Activated CD4-positive, alpha-beta T cell treated with anti-CD3 and anti-CD28 coated beads, Interleukin-2, amount 50 U/mL, for 4 hours (primary cell): ENCODE measurements around the gene STARD3.

Experiments used
- DNase-seq, 2 experiments: peaks; one replicate each; pipeline ENCODE4 v3.0.0-alpha.2; 2020

Gene STARD3

GRCh38 chr17:39621523-39622379, 15.2 kb upstream of the STARD3 start:
- peak; percentile 79 to 86 for DNase-seq

- peak in 1 of 2 experiments; percentile 25 for DNase-seq
Measured at GRCh38 chr17:39622380-39623006, 14.5 kb upstream of the STARD3 start.

DNA sequence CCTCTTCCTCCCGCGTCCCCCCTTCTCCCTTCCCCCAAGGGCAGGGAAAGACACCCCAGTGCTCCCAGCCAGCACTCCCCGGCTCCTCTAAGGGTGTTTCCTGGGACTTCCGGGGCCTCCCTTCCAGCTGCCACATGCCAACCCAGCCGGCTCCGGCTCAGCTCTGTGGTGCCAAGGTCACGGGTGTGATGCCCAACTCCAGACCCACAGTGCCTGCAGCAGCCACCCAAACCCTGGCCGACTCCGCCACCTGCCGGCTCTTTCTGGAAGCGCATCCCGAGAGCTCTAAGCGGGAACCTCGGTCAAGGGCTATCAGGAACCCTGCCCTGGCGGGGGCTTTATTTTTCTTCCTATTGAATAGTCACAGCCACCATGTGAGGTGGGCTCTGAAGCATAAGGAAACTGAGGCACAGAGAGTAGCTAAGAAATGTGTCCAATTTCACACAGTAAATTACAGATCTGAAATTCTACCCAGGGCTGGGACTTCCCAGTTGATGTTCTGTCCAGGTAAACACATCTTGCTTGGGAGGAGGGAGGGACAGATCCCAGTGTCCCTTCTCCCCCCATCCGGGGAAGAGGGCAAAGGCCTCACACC, 13.5 kb upstream of the STARD3 start:
- DNase-seq: peak; percentile 83 to 87

DNA sequence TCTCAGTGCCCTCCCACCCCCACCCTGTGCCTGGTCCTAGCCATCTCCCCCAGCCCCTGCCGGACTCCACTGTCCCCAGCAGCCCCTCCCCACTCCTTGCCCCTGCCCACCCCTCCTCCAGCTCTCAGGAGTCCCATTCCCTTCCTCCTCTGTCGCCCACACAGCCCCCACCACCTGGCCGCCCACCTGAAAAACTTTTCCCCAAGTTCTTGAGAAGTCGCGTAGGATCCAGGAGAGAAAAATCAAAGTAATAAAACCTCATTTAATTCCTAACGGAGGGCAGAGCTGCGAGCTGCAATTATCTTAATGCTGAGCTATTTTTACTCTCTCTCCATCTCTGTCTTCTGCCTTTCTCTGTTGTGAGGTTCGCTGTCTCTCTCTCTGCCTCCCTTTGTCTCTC, 12.6 kb upstream of the STARD3 start:
- no peak for DNase-seq

- DNase-seq: no peak
Measured at GRCh38 chr17:39625198-39625785, 11.7 kb upstream of the STARD3 start.

DNA sequence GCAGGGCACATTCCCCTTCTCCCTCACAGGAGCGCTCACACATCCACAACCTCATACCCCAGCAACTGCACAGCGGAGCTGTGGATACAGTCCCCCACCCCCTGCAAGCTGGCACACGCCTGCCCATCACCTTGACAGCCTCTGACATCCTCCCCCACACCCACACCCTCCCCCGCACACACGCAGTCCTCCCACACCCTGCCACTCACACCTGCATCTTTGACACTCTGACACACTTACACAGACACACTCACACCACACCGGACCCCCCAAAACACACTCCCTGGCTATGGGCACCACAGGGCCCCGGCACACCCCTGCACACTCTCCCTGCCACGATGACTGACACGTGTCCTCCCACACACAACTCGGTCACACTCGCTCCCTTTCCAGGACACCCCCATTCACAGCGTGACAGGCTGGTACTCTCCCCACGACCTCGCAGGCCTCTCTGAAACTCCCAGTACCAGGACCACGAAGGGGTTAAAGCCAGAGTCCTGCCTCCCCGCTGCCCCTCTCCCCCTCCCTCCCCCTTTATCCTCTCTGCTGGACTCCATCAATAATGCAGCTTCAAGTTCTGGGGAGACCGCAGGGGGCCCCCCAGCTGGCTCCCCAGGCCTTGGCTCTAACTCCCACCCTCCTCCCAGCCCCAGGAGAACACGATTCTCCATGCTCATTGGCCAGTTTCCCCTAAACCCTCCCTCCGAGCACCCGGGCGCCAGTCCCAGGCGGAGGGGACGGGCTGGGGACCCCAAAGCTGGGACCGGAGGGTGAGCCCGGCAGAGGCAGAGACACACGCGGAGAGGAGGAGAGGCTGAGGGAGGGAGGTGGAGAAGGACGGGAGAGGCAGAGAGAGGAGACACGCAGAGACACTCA, 10.5 kb upstream of the STARD3 start, which contains the start of gene PPP1R1B:
PPP1R1B (plus strand) TSS at position 782 of the 876 bp plus-strand sequence. CDS start 441 bp downstream, outside the sequence.
- peak; percentile 39 to 41 for DNase-seq

GRCh38 chr17:39627047-39627711, 9.8 kb upstream of the STARD3 start:
- DNase-seq: no peak

DNA sequence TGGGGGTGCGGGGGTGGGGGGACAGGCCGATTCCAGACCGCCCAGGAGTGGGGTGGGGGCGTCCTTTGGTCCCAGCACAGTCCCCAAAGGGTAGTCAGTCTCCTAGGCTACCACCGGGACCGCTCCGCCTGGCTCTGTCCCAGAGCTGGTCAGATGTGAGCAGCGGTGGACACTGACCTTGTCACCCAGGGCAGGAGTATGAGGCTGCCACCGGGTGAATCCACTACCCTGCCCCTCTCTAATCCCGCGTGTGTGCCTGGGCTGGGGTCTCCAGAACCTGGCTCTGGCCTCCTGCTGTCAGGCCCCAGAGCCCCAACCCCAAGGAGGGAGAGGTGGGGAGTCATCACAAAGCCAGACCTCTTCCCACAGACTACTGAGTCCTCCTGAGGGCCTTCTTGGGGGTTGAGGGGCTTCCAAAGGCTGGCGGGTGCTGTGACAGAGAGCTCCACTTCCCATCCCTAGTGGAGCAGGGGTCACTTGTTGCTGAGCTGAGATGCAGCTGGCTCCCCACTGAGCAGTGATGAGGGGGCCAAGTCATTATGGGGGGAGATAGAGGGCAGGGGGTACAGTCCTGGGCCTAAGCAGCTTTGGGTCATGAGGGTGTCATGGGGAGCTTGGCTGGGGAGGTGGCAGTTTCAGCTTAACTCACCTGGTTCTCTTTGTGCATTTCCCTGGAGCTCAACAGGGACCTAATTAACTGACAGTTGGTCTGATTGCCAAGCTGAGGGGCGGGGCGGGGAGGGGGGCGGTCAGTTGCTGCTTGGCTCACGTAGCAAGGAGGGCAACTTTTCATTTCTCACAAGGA, 9.0 kb upstream of the STARD3 start:
- no peak for DNase-seq

GRCh38 chr17:39628655-39629493, 8.1 kb upstream of the STARD3 start:
- no peak for DNase-seq

DNA sequence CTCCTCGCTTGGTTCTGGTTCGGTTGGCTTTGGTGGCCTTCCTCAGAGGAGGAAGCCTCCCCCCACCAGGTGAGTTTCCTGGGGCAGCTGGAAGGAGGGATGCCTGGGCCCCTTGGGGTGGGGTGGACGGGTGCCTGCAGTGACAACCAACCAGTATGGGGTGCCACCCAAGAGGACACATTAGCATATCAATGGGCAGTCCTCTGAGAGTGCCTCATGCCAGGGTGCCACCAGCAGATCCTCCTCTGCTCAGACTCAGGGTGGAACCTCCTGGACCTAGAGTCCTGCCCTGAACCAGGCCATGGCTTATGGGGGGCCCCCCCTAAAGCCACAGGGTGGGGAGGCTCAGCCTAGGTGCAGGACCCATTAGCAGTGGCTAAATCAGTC, 7.5 kb upstream of the STARD3 start:
- no peak for DNase-seq

GRCh38 chr17:39629898-39630297, 7.0 kb upstream of the STARD3 start:
- DNase-seq: no peak

DNA sequence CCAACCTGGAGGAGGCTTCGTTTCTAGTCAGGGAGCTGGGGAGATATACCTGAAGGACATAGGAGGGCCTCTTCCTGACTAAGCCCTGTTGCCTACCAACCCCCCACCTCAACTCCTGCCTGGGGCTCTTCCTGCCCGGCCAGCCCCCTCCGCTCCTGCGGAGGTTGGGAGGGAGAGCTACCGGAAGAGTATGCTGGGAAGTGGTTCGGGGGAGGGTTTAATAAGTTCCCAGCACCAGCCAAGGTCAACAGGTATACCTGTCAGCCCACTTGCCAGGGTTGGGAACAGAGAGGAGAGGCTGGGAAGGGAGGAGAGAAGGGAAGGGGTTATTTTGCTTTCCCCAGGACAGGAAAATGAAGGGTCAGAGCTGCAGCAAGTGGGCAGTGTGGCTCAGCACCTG, 5.5 kb upstream of the STARD3 start:
- no peak for DNase-seq

DNA sequence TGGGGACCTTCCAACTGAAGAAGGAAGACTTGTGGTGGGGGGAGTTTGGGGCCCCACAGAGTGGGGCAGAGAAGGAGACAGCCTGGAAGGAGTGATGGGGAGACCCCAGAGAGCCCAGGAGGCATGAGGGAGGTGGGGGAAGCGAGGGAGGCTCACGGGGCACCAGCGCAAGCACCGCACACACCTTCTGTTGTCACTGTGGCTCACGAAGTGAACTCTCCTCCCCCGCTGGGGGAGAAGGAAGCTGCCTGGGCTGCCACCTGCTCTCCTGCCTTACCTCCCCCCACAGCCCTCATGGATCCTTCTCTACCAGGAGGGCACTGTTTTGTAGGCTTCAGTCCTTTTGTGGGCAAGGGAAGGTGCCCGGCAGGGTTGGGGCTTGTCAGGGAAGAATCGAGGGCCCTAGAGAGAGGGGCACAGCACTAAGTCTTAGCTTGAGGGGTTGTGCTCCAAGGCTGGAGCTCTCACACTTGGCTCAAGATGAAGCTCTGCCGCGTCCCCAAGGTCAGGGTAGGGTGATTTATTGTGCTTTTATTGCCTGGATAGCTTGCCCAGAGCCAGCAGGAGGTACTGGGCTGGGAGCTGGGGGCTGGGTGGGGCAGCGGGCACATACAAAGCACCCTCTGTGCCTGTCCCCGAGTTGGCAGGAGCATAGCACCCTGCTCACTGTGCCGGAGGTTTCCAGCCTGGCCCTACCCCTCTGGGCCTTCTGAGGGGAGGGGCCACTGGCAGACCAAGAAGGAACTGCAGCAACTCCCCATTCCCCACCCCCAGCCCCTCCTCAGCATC, 4.6 kb upstream of the STARD3 start:
- DNase-seq: no peak

GRCh38 chr17:39633570-39634183, 3.3 kb upstream of the STARD3 start:
- DNase-seq: no peak

- DNase-seq: no peak
Measured at GRCh38 chr17:39634384-39634871, 2.5 kb upstream of the STARD3 start.

GRCh38 chr17:39635614-39636176, 1.2 kb upstream of the STARD3 start:
- DNase-seq: no peak

DNA sequence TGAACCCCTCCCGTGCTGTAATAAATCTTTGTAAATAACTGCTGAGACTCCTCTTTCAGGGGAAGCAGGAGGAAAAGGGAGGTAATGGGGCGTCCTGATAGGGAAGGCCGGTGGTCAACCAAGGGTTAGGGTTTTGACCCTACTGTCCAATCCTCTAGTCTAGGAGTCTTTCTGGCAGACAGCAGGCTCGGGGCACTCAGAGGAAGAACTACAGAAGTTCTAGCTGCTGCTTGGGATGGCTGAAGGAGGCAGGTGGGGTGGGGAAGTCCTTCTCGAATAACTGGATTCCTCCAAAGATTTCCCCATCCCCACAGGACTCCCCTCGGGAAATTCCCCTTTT, 387 bp upstream of the STARD3 start:
- no peak for DNase-seq

- DNase-seq: no peak
Measured at GRCh38 chr17:39638317-39638716, 1.4 kb downstream of the STARD3 start.
